Prostate gland (tissue), 2 donors: Measurements from ENCODE around the gene SYT7.

ENCODE experiments used
- CTCF ChIP-seq, 4 experiments: fragments of 200-600 bp in 2 of 4; fragments of 450-650 bp in 2 of 4; sonication (generic) in 2 of 4; IDR thresholded peaks; 1 replicate in 3 of 4; 2 replicates in 1 of 4; pipeline ENCODE4 v1.5.1; 2016 to 2019; ENCODE audit warnings: antibody characterized with exemption in 4 of 4, mild to moderate bottlenecking in 2 of 4, moderate library complexity in 2 of 4
- POLR2A ChIP-seq: fragments of 450-650 bp; IDR thresholded peaks from one replicate; pipeline ENCODE4 v1.6.1; 2016; ENCODE audit warnings: antibody characterized with exemption, mild to moderate bottlenecking
- POLR2AphosphoS5 ChIP-seq: sonication (generic); formaldehyde crosslinking; IDR thresholded peaks from one replicate; pipeline ENCODE4 v1.6.1; 2017; ENCODE audit warnings: antibody characterized with exemption

- TF ChIP-seq POLR2A (no peak), CTCF (IDR thresholded peaks at IDR 0.05) (no peak), POLR2AphosphoS5 (no peak)
Observed at GRCh38 chr11:61524446-61524845, 56.4 kb downstream of the SYT7 start.
